Measurements from ENCODE around the gene LPAR1.

DNA sequence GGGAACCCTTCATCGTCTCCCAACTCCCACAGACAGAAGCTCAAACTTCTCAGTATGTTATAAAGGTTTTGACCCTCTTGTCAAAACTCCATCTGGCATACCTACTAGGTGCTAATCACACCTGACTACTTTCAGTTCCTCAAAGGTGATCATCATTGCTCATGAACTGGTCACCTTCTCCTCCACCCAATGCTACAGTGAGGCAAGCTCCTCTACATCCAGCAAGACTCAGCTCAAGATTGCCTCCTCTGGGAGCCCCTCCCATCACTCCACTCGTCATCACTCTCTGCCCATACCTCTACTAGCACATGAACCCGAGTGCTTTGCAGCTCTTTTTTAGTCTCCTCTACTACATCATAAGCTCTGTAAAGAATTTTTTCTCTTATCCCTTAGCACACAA is 102.4 kb downstream of the LPAR1 start:
- TF ChIP-seq, protein P1, sequence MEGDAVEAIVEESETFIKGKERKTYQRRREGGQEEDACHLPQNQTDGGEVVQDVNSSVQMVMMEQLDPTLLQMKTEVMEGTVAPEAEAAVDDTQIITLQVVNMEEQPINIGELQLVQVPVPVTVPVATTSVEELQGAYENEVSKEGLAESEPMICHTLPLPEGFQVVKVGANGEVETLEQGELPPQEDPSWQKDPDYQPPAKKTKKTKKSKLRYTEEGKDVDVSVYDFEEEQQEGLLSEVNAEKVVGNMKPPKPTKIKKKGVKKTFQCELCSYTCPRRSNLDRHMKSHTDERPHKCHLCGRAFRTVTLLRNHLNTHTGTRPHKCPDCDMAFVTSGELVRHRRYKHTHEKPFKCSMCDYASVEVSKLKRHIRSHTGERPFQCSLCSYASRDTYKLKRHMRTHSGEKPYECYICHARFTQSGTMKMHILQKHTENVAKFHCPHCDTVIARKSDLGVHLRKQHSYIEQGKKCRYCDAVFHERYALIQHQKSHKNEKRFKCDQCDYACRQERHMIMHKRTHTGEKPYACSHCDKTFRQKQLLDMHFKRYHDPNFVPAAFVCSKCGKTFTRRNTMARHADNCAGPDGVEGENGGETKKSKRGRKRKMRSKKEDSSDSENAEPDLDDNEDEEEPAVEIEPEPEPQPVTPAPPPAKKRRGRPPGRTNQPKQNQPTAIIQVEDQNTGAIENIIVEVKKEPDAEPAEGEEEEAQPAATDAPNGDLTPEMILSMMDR (IDR thresholded peaks at IDR 0.05), result no peak
- TF ChIP-seq POLR2A (IDR thresholded peaks at IDR 0.05), result no peak

Measured in lower leg skin (tissue), 3 donors.